GM23248 (cell line): Measurements from ENCODE around the gene ATG3. TPM values are rescaled to one million over a fixed set of nuclear protein-coding genes. Genes with fewer than 3 reads are reported as not detected.

ENCODE experiments used
- DNase-seq: peaks from one replicate; pipeline ENCODE4 v3.0.0-alpha.2; 2015
- H2AFZ ChIP-seq: fragments of 200-600 bp; sonication (generic); 2 replicates; pipeline ENCODE4 v1.6.1; 2016; ENCODE audit warnings: antibody characterized with exemption
- H3F3A ChIP-seq: fragments of 200-600 bp; sonication (generic); 2 replicates; pipeline ENCODE4 v1.6.1; 2016; ENCODE audit warnings: mild to moderate bottlenecking, antibody characterized with exemption, mixed run types; ENCODE audit not compliant: insufficient read depth
- H3K27ac ChIP-seq: fragments of 200-600 bp; sonication (generic); 2 replicates; pipeline ENCODE4 v1.5.1; 2016; ENCODE audit warnings: mild to moderate bottlenecking
- H3K27me3 ChIP-seq: fragments of 200-600 bp; sonication (generic); replicated peaks from 2 replicates; pipeline ENCODE4 v1.6.1; 2016; ENCODE audit warnings: mild to moderate bottlenecking; ENCODE audit not compliant: insufficient read depth
- H3K36me3 ChIP-seq: fragments of 200-600 bp; sonication (generic); 2 replicates; pipeline ENCODE4 v1.6.1; 2016; ENCODE audit warnings: low read depth, mild to moderate bottlenecking
- H3K4me1 ChIP-seq: fragments of 200-600 bp; sonication (generic); 2 replicates; pipeline ENCODE4 v1.6.1; 2016; ENCODE audit warnings: mild to moderate bottlenecking; ENCODE audit not compliant: insufficient read depth
- H3K4me2 ChIP-seq: fragments of 200-600 bp; sonication (generic); one replicate; pipeline ENCODE4 v1.6.1; 2016; ENCODE audit warnings: mild to moderate bottlenecking; ENCODE audit not compliant: unreplicated experiment
- H3K4me3 ChIP-seq: fragments of 200-600 bp; sonication (generic); 2 replicates; pipeline ENCODE4 v1.5.1; 2016; ENCODE audit warnings: mild to moderate bottlenecking
- H3K79me2 ChIP-seq: fragments of 200-600 bp; sonication (generic); 2 replicates; pipeline ENCODE4 v1.6.1; 2016; ENCODE audit warnings: mild to moderate bottlenecking; ENCODE audit not compliant: insufficient read depth
- H3K9ac ChIP-seq: fragments of 200-600 bp; sonication (generic); 2 replicates; pipeline ENCODE4 v1.6.1; 2016; ENCODE audit warnings: mild to moderate bottlenecking
- H3K9me2 ChIP-seq: fragments of 200-600 bp; sonication (generic); 2 replicates; pipeline ENCODE4 v1.6.1; 2016; ENCODE audit warnings: mixed run types, mild to moderate bottlenecking, moderate library complexity; ENCODE audit not compliant: insufficient read depth
- H3K9me3 ChIP-seq: fragments of 200-600 bp; sonication (generic); one replicate; pipeline ENCODE4 v1.6.1; 2017; ENCODE audit warnings: low read depth
- H4K20me1 ChIP-seq: fragments of 200-600 bp; sonication (generic); 2 replicates; pipeline ENCODE4 v1.6.0; 2016; ENCODE audit not compliant: insufficient read depth
- EZH2 ChIP-seq: fragments of 200-600 bp; sonication (generic); IDR thresholded peaks from 2 replicates; pipeline ENCODE4 v1.6.1; 2018; ENCODE audit warnings: antibody characterized with exemption, mild to moderate bottlenecking; ENCODE audit not compliant: insufficient read depth, poor library complexity, severe bottlenecking
- EZH2phosphoT487 ChIP-seq: fragments of 200-600 bp; sonication (generic); IDR thresholded peaks from 2 replicates; pipeline ENCODE4 v1.6.1; 2018; ENCODE audit warnings: antibody characterized with exemption, moderate library complexity, mild to moderate bottlenecking, low read depth; ENCODE audit not compliant: insufficient read depth
- WGBS, 2 experiments: methylation state at CpG; one replicate each; pipeline ENCODE4 v1.1.6; 2015 to 2017; ENCODE audit warnings: low lambda C conversion rate in 2 of 2, low coverage in 1 of 2; ENCODE audit errors: missing lambda C conversion rate in 2 of 2; 5-methylcytosine and 5-hydroxymethylcytosine counted together
- in situ Hi-C: fragments of 300-500 bp; cut with MboI; formaldehyde crosslinking; loops from 2 replicates; pipeline ENCODE4 v1.15.0; 2020
- polyA plus RNA-seq: library from polyadenylated mRNA; unstranded; fragments of >200 nt; fragmentation: Nextera tagmentation; extraction: Ambion mirVana; gene quantifications from 2 replicates; pipeline ENCODE4 v1.2.1, GENCODE V29; 2016
- total RNA-seq: library from RNA; depleted of rRNA; stranded (reverse); fragments of >200 nt; shearing (Covaris generic); gene quantifications from 2 replicates; pipeline ENCODE4 v1.2.3, GENCODE V29; 2014

ATG3 gene
- total and polyA plus RNA-seq, 2 experiments from 2014 or later, result 44.0 to 70.6 TPM

- Histone ChIP-seq H3K4me1 (no peaks in the 10 kb centered on the region), H3K9me3 (no peaks in the 10 kb centered on the region), H3K4me3 (no peak overlapping the region), H3K27me3 (no peaks in the 10 kb centered on the region), H4K20me1 (no peaks in the 10 kb centered on the region), H2AFZ (no peak overlapping the region), H3K9me2 (no peaks in the 10 kb centered on the region), H3F3A (no peaks in the 10 kb centered on the region), H3K36me3 (no peaks in the 10 kb centered on the region), H3K27ac (no peak overlapping the region), H3K4me2 (no peak overlapping the region), H3K9ac (no peak overlapping the region), H3K79me2 (no peaks in the 10 kb centered on the region)
- no peak for DNase-seq
- in situ Hi-C loops, result loop anchor here (25.0 kb wide), 1 partner anchor 366 kb away; the partner anchor contains the start of gene GCSAM
- 45 to 47% methylated on average over 4 of the region's 4 CpGs for WGBS, 2 experiments
- TF ChIP-seq EZH2, result no peak
- TF ChIP-seq EZH2phosphoT487, result no peak
Measured at GRCh38 chr3:112503304-112503972, 58.3 kb downstream of the ATG3 start.

DNA sequence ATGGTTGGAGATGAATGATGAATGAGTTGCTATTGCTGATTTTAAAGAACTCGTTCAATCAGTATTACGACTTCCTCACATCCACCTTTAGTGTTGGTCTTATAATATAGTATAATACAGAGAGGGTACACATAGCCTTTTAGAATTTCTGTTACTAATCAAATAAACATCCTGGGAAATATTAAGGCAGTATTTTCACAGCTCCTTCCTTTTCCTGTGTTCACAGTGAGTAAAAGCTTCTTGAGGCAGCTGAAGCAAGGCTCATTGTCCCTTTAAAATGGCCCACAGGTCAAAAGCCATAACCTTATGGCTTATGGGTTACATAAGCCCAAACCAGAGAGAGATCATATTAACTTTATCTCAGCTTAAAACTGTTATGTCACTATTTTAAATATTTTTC, 61.1 kb downstream of the ATG3 start:
- 26 to 30% methylated on average over 2 of the region's 2 CpGs for WGBS, 2 experiments
- in situ Hi-C loops, result loop anchor here (25.0 kb wide), 1 partner anchor 363 kb away; the partner anchor contains the start of gene GCSAM

GRCh38 chr3:112498914-112499711, 62.6 kb downstream of the ATG3 start, which contains the start of gene BTLA:
TSS of gene BTLA (minus strand) at chr3:112499472. CDS start at chr3:112499358, 114 bp downstream.
- H3K27me3 ChIP-seq, result peaks cover 8% of the 10 kb centered on the region
- 55% methylated on average over 12 of the region's 12 CpGs for WGBS, 2 experiments
- H3K4me1 ChIP-seq, result no peaks in the 10 kb centered on the region
- H3K4me2 ChIP-seq, result no peak within 1 kb of the TSS
- H3K9me2 ChIP-seq, result no peaks in the 10 kb centered on the region
- no peaks in the 10 kb centered on the region for H3F3A ChIP-seq
- no peak within 1 kb of the TSS for H3K27ac ChIP-seq
- no peak for DNase-seq
- no peak within 1 kb of the TSS for H3K4me3 ChIP-seq
- H2AFZ ChIP-seq, result no peak within 1 kb of the TSS
- no peak within 1 kb of the TSS for H3K9ac ChIP-seq
- in situ Hi-C loops, result no loop called here
- no peaks in the 10 kb centered on the region for H3K36me3 ChIP-seq
- no peaks in the 10 kb centered on the region for H3K9me3 ChIP-seq
- H3K79me2 ChIP-seq, result no peaks in the 10 kb centered on the region
- TF ChIP-seq EZH2, result no peak
- TF ChIP-seq EZH2phosphoT487, result no peak
- H4K20me1 ChIP-seq, result no peaks in the 10 kb centered on the region

More for the DNA sequence above, 61.1 kb downstream of the ATG3 start:
- H3K27me3 ChIP-seq, result peaks cover 5% of the 10 kb centered on the region
- H3F3A ChIP-seq, result no peaks in the 10 kb centered on the region
- H3K4me3 ChIP-seq, result no peak overlapping the region
- no peaks in the 10 kb centered on the region for H3K9me3 ChIP-seq
- no peaks in the 10 kb centered on the region for H3K79me2 ChIP-seq
- H3K9ac ChIP-seq, result no peak overlapping the region
- H2AFZ ChIP-seq, result no peak overlapping the region
- H4K20me1 ChIP-seq, result no peaks in the 10 kb centered on the region
- TF ChIP-seq EZH2phosphoT487 (no peak), EZH2 (no peak)
- H3K9me2 ChIP-seq, result no peaks in the 10 kb centered on the region
- no peak overlapping the region for H3K4me2 ChIP-seq
- no peak overlapping the region for H3K27ac ChIP-seq
- no peaks in the 10 kb centered on the region for H3K36me3 ChIP-seq
- H3K4me1 ChIP-seq, result no peaks in the 10 kb centered on the region
- no peak for DNase-seq

GRCh38 chr3:112497897-112498548, 63.7 kb downstream of the ATG3 start:
- no peak overlapping the region for H3K27ac ChIP-seq
- in situ Hi-C loops, result no loop called here
- no peak overlapping the region for H3K4me3 ChIP-seq
- WGBS, 2 experiments, result 60 to 62% methylated on average over 10 to 11 of the region's 11 CpGs
- no peaks in the 10 kb centered on the region for H3K36me3 ChIP-seq
- H3K9me2 ChIP-seq, result no peaks in the 10 kb centered on the region
- H3K79me2 ChIP-seq, result no peaks in the 10 kb centered on the region
- H3K4me2 ChIP-seq, result no peak overlapping the region
- H3K9me3 ChIP-seq, result no peaks in the 10 kb centered on the region
- DNase-seq, result no peak
- no peaks in the 10 kb centered on the region for H3K4me1 ChIP-seq
- no peak overlapping the region for H2AFZ ChIP-seq
- TF ChIP-seq EZH2phosphoT487, result no peak
- no peak for TF ChIP-seq EZH2
- no peaks in the 10 kb centered on the region for H3F3A ChIP-seq
- H3K27me3 ChIP-seq, result peaks cover 8% of the 10 kb centered on the region
- no peak overlapping the region for H3K9ac ChIP-seq
- no peaks in the 10 kb centered on the region for H4K20me1 ChIP-seq
